GM12878 (cell line): ENCODE results near the gene ATP6V0D1.

Experiments used
- CTCF ChIP-seq, 3 experiments: IDR thresholded peaks in 2 of 3; conservative IDR thresholded peaks in 1 of 3; 2 replicates each; pipeline ENCODE4 v1.5.1; 2011; ENCODE audit warnings: low read depth in 3 of 3, low read length in 3 of 3, mild to moderate bottlenecking in 3 of 3, control low read depth in 2 of 3, moderate library complexity in 2 of 3, inconsistent platforms in 1 of 3, mixed read lengths in 1 of 3; ENCODE audit not compliant: control insufficient read depth in 2 of 3, insufficient read depth in 1 of 3; ENCODE audit errors: extremely low read depth in 1 of 3
- FOS ChIP-seq: IDR thresholded peaks from 3 replicates; pipeline ENCODE4 v1.6.1; 2011; ENCODE audit warnings: borderline replicate concordance; ENCODE audit not compliant: insufficient read length; ENCODE audit errors: extremely low read depth
- MYC ChIP-seq: IDR thresholded peaks from 2 replicates; pipeline ENCODE4 v1.6.1; 2011; ENCODE audit warnings: mild to moderate bottlenecking, low read length, moderate library complexity, inconsistent platforms; ENCODE audit not compliant: insufficient read depth, insufficient replicate concordance, insufficient read length, severe bottlenecking
- NRF1 ChIP-seq: conservative IDR thresholded peaks from 2 replicates; pipeline ENCODE4 v1.6.1; 2011; ENCODE audit warnings: mild to moderate bottlenecking, low read depth, low read length, improper control_type of control experiment
- REST ChIP-seq: IDR thresholded peaks from 2 replicates; pipeline ENCODE4 v1.6.1; 2012; ENCODE audit warnings: mild to moderate bottlenecking, low read depth, low read length
- ZNF24 ChIP-seq: fragments of 450-650 bp; IDR thresholded peaks from 2 replicates; pipeline ENCODE4 v1.6.1; 2017; ENCODE audit warnings: antibody characterized with exemption, mild to moderate bottlenecking

- no peak for TF ChIP-seq NRF1
- no peak for TF ChIP-seq FOS
- TF ChIP-seq CTCF (IDR thresholded peaks at IDR 0.05 in 2 of 3, conservative IDR thresholded peaks at IDR 0.05 in 1 of 3; ENCODE audit: control insufficient read depth in 2 of 3, extremely low read depth in 1 of 3, insufficient read depth in 1 of 3, low read depth in 3 of 3, low read length in 3 of 3), result no peak
- TF ChIP-seq ZNF24, result no peak
- no peak for TF ChIP-seq MYC
- no peak for TF ChIP-seq REST
Observed at GRCh38 chr16:67429053-67429798, 51.7 kb downstream of the ATP6V0D1 start.
